GM12874 (cell line): ENCODE results near the gene HS6ST1.

ENCODE experiments used
- TF ChIP-seq, protein P1 (sequence below): IDR thresholded peaks from 2 replicates; pipeline ENCODE4 v1.5.1; 2011; ENCODE audit warnings: low read depth, mild to moderate bottlenecking, control low read depth, low read length, moderate library complexity; ENCODE audit not compliant: insufficient read depth

Gene HS6ST1

DNA sequence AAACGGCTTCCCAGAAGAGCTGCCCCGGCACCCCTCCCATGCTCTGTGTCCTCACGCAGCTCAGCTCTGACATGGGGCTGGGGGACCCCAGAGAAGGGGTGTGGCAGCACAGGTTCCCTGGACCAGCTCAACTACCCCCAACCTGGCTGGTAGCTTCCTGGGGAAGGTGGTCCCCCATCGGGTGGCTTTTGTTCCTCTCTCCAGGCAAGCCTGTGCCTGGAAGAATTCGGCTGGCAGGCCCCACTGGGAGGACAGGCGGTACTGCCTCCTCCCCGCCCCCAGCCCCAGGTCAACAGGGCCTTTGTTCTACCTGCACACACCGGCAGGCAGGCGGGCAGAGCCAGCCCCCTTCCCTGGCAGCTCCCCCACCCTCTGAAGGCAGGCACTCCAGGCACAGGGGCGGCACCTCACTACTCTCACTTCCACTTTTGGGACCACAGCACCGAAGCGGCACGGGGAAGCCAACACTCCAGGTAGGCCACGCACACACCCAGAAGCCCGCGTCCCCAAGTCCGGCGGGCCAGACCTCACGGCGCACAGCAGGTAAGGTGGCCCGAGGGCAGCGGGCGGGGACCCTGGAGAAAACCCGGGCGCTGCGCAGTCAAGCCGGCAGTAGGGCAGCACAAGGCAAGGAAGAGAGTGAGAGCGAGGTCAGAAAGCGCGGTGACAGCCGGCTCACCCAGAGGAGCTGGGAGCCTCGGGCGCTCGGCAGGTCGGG is 1.3 kb downstream of the HS6ST1 start:
- TF ChIP-seq, protein P1, sequence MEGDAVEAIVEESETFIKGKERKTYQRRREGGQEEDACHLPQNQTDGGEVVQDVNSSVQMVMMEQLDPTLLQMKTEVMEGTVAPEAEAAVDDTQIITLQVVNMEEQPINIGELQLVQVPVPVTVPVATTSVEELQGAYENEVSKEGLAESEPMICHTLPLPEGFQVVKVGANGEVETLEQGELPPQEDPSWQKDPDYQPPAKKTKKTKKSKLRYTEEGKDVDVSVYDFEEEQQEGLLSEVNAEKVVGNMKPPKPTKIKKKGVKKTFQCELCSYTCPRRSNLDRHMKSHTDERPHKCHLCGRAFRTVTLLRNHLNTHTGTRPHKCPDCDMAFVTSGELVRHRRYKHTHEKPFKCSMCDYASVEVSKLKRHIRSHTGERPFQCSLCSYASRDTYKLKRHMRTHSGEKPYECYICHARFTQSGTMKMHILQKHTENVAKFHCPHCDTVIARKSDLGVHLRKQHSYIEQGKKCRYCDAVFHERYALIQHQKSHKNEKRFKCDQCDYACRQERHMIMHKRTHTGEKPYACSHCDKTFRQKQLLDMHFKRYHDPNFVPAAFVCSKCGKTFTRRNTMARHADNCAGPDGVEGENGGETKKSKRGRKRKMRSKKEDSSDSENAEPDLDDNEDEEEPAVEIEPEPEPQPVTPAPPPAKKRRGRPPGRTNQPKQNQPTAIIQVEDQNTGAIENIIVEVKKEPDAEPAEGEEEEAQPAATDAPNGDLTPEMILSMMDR = no peak

DNA sequence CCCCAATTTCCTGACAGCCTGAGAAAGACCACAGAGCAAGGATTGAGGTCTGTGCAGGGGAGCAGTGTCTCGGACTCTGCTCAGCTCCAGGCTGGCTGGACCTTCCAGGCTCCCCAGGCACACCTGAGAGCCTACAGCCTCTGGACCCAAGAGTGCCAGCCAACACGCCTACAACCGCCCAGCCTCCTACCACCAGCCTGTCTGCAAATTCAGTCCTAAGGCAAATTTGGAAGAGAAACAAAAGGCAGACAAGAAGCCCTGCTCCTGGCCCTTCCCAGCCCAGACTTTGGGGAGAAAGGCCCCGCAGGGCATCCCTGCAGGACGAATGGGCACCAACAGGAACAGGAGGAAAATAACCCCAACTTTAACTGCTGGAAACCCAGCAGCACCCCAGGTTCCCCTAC is 1.9 kb downstream of the HS6ST1 start:
- TF ChIP-seq, protein P1 = no peak

DNA sequence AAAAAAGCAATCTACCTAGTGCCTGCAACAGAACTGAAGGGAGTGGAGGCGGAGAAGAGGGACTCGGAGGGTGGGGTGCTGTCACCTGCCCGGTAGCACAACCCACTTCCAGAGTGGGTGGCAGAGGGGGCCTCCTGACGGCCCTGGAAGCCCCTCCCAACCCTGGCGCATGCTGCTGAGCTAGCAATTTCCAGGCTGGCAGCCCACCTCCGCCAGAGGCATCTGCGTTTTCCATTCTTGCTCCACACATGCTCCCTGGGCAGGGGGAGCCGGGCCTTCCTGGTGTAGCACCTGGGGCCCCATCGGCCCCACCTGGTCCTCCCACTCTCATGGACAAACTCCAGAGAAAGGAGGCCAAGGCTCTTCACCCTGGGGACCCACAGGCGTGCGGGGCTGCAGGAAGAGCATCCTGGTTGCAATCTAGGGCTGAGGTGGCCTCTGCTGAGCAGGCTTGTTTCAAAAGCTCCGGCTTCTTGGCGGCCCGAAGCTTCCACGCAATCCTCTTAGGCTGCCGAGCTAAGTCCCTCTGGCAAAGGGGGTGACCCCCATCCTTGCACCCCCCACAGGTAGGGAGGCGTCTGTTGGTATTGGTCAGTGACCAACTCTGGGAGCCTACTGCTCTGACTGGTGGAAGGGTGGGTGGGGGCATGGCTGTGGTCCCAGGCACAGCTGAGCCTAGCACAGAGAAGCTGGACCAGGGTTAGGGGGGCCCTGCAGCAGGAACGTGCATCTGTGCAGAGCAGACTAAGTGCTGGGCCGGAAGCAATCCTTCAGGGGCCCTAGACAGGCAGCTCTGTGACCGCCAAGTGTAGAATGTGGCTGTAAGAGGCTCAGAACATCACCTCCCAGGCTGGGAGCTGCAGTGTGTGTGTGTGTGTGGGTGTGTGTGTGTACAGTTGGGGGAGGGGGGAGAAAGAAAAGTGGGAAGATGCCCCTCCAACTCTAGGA is 2.6 kb downstream of the HS6ST1 start:
- TF ChIP-seq, protein P1 = no peak

DNA sequence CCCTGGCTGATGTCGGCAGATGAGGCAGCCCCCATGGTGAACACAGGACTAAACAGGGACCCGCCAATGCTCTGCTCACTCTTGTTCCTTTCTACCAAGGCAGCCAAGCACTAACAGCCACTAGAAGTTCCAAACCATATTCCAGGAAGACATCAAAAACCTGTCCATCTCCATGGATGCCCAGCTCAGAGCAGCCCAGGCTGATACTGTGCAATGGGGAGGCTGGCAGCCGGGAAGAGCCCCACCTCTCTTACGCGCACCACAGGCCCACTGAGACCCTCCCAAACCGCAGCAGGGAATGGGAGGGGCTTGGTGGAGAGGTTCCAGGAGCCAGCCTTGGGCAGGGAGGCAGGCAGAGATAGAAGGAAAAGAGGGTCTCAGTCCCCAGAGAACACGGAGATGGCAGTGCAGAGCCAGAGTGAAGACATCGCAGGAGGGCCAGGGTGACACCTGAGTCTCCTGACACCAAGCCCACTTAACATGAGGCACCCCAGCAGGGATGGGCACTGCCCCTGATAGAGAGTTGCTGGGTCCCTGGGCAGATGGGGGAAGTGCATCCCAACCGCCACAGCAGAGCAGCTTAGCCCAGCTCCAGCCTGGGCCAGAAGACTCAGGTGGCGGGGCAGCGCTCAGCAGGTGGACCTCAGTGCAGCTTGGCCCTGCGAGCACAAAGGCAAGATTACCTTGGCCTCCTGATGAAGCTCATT is 3.4 kb downstream of the HS6ST1 start:
- TF ChIP-seq, protein P1 = no peak

DNA sequence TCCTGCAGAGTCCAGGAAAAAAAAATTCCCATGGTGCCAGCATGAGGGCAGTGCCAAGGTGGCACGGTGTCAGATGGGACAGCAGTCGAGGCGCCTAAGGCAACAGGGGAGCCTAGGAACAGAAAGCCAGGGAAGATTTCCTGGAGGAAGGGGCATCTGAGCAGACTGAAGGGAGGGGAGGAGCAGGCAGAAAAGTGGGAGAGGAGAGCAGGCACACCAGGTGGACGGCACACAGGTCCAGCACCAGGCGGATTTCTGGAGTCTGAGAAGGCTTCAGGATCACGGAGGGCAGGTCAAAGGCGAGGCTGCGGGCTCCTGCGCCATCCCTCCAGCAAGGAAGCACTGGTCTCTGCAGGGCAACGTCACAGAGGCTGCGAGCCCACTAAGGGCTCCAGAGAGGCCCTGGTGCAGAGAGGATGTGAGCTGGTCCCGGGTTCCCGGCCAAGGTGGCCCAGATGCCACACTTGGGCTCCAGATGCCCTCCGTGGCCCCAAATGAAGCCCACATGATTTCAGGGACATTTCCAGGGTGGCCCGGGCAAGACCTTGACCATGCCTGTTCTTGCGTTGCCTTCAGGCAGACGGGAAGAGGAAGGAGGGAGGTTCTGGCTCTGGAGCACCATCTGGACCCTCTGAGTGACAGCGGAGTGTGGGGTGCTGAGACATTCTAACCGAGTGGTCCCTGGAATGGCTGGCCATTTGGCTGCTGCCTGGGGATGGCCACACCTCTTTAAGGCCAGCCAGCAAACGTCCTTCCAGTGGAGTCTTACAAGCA is 4.1 kb downstream of the HS6ST1 start:
- TF ChIP-seq, protein P1 = no peak

DNA sequence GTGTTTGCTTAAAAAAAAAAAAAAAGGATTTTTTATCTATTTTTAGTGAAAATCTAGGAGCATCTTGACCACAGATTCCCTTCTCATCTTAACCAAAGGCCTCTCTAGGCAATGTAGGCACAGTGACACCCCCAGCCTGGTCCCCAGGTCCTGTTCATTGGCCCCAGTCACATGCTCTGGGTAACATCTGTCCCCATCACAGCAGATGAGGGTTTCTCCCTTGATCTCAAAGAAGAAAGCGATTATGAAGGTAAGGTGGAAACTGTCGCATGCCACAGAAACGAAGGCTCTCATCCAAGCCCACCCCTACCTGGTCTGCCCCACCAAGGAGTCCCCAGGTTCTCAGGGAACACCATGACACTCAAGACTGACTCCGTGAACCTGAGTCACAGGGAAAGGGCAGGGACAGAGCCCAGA is 4.7 kb downstream of the HS6ST1 start:
- TF ChIP-seq, protein P1 = no peak
